Thyroid gland (tissue), 4 donors: ENCODE data around the gene KCTD10.

ENCODE experiments used
- POLR2A ChIP-seq, 2 donors: fragments of 450-650 bp; IDR thresholded peaks; one replicate each; pipeline ENCODE4 v1.6.1; 2017; ENCODE audit warnings: antibody characterized with exemption in 2 of 2, mild to moderate bottlenecking in 2 of 2, moderate library complexity in 1 of 2
- TF ChIP-seq, protein P1 (sequence below), 6 experiments: fragments of 200-600 bp in 3 of 6; fragments of 450-650 bp in 3 of 6; sonication (generic) in 3 of 6; IDR thresholded peaks; one replicate each; pipeline ENCODE4 v1.5.1; 2016 to 2019; ENCODE audit warnings: antibody characterized with exemption in 6 of 6, mild to moderate bottlenecking in 2 of 6, inconsistent platforms in 1 of 6, moderate library complexity in 1 of 6

DNA sequence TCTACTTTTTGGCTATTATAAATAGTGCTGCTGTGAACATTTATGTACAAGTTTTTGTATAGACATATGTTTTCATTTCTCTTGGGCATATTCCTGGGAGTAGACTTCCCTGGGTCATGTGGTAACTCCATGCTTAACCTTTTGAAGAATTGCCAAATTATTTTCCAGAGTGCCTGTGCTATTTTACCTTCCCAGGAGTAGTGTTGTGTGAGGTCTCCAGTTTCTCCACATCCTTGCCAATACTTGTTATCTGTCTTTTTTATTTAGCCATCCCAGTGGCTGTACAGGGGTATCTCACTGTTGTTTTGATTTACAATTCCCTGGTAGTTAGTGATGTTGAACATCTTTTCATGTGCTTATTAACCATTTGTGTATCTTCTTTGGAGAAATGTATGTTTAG is 19.2 kb upstream of the KCTD10 start:
- no peak for TF ChIP-seq POLR2A (IDR thresholded peaks at IDR 0.05)
- TF ChIP-seq, protein P1, sequence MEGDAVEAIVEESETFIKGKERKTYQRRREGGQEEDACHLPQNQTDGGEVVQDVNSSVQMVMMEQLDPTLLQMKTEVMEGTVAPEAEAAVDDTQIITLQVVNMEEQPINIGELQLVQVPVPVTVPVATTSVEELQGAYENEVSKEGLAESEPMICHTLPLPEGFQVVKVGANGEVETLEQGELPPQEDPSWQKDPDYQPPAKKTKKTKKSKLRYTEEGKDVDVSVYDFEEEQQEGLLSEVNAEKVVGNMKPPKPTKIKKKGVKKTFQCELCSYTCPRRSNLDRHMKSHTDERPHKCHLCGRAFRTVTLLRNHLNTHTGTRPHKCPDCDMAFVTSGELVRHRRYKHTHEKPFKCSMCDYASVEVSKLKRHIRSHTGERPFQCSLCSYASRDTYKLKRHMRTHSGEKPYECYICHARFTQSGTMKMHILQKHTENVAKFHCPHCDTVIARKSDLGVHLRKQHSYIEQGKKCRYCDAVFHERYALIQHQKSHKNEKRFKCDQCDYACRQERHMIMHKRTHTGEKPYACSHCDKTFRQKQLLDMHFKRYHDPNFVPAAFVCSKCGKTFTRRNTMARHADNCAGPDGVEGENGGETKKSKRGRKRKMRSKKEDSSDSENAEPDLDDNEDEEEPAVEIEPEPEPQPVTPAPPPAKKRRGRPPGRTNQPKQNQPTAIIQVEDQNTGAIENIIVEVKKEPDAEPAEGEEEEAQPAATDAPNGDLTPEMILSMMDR (IDR thresholded peaks at IDR 0.05) = no peak
